Thoracic aorta (tissue), 2 donors: ENCODE measurements around the gene RRP36. TPM values are rescaled to one million over a fixed set of nuclear protein-coding genes. Genes with fewer than 3 reads are reported as not detected.

Source experiments
- ATAC-seq: fragments of 150-250 bp; one replicate; pipeline ENCODE4 v1.8.0; 2017; ENCODE audit warnings: low read depth; ENCODE audit not compliant: insufficient number of reproducible peaks, low FRiP score
- DNase-seq: peaks from one replicate; pipeline ENCODE4 v3.0.0-alpha.2; 2020; ENCODE audit warnings: low spot score
- H3K27ac ChIP-seq, 2 donors: fragments of 200-600 bp; sonication (generic); 1 replicate in 1 of 2; 2 replicates in 1 of 2; pipeline ENCODE4 v1.5.1; 2016; ENCODE audit warnings: mild to moderate bottlenecking in 2 of 2, moderate library complexity in 2 of 2
- H3K27me3 ChIP-seq: fragments of 200-600 bp; sonication (generic); replicated peaks from 2 replicates; pipeline ENCODE4 v1.6.0; 2016; ENCODE audit warnings: mild to moderate bottlenecking; ENCODE audit not compliant: insufficient read depth
- H3K36me3 ChIP-seq: fragments of 200-600 bp; sonication (generic); one replicate; pipeline ENCODE4 v1.5.1; 2016
- H3K4me1 ChIP-seq, 2 donors: fragments of 200-600 bp; sonication (generic); 1 replicate in 1 of 2; 2 replicates in 1 of 2; pipeline versions ENCODE4 v1.5.1 to v1.6.0; 2016; ENCODE audit warnings: low read depth in 2 of 2, mild to moderate bottlenecking in 1 of 2; ENCODE audit not compliant: control insufficient read depth in 1 of 2
- H3K4me3 ChIP-seq: fragments of 200-600 bp; sonication (generic); 2 replicates; pipeline ENCODE4 v1.5.1; 2016; ENCODE audit warnings: mild to moderate bottlenecking
- H3K9me3 ChIP-seq: fragments of 200-600 bp; sonication (generic); 2 replicates; pipeline ENCODE4 v1.5.1; 2016
- total RNA-seq, 2 donors: library from RNA; depleted of rRNA; stranded (reverse); fragments of >200 nt; gene quantifications; one replicate each; pipeline versions ENCODE4 v1.1.0 to v1.2.3, GENCODE V29; 2016
- TF ChIP-seq, protein P1 (sequence below): fragments of 200-600 bp; sonication (generic); IDR thresholded peaks from one replicate; pipeline ENCODE4 v1.5.1; 2019; ENCODE audit warnings: antibody characterized with exemption

The RRP36 gene
- total RNA-seq, 2 donors from 2014 or later: 61.6 to 76.2 TPM

DNA sequence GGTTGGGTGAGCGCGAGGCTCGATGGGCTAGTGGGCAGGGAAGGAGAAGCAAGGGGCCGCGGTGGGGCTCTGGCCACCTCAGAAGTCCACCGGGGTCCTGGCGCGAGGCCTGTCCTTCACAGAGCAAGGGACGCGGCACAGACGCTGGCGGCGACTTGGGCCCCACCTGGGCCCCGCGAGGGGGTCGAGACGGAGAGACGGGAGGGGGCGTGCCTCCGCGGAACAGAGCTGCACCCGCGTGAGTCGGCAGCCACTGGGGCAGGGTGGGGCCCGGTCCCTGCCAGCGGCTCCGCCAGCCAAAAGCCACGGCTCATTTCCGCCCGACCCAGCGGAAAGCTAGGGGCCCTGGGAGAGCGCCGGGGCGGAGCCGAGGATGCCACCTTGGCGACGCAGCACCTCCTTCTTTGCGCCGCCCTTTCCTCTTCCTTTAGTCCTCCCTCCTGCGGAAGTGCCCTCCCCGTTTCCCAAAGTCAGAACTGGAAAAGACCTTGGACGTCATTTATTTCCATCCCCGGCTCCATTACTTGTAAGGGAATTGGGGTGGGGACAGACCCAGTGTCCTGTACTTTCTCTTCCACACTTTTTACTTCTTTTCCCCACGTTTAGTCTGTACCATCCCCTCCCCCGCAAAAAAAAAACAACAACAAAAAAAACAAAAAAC lies 32.3 kb downstream of the RRP36 start, which contains the start of gene CUL7:
Gene CUL7 (minus strand): TSS at position 307 of the 661 bp plus-strand sequence. CDS start 1,063 bp downstream, outside the sequence.
- ATAC-seq: peak; percentile 88
- peak; percentile 80 for DNase-seq
- TF ChIP-seq, protein P1, sequence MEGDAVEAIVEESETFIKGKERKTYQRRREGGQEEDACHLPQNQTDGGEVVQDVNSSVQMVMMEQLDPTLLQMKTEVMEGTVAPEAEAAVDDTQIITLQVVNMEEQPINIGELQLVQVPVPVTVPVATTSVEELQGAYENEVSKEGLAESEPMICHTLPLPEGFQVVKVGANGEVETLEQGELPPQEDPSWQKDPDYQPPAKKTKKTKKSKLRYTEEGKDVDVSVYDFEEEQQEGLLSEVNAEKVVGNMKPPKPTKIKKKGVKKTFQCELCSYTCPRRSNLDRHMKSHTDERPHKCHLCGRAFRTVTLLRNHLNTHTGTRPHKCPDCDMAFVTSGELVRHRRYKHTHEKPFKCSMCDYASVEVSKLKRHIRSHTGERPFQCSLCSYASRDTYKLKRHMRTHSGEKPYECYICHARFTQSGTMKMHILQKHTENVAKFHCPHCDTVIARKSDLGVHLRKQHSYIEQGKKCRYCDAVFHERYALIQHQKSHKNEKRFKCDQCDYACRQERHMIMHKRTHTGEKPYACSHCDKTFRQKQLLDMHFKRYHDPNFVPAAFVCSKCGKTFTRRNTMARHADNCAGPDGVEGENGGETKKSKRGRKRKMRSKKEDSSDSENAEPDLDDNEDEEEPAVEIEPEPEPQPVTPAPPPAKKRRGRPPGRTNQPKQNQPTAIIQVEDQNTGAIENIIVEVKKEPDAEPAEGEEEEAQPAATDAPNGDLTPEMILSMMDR: no peak
- H3K27me3 ChIP-seq: no peaks in the 10 kb centered on the region
- peak within 1 kb of the TSS; percentile 81 to 89 for H3K27ac ChIP-seq
- peaks cover 10 to 34% of the 10 kb centered on the region in 2 donors for H3K4me1 ChIP-seq
- H3K4me3 ChIP-seq: peak within 1 kb of the TSS; percentile 77
- peaks cover 9% of the 10 kb centered on the region for H3K36me3 ChIP-seq
- H3K9me3 ChIP-seq: no peaks in the 10 kb centered on the region

DNA sequence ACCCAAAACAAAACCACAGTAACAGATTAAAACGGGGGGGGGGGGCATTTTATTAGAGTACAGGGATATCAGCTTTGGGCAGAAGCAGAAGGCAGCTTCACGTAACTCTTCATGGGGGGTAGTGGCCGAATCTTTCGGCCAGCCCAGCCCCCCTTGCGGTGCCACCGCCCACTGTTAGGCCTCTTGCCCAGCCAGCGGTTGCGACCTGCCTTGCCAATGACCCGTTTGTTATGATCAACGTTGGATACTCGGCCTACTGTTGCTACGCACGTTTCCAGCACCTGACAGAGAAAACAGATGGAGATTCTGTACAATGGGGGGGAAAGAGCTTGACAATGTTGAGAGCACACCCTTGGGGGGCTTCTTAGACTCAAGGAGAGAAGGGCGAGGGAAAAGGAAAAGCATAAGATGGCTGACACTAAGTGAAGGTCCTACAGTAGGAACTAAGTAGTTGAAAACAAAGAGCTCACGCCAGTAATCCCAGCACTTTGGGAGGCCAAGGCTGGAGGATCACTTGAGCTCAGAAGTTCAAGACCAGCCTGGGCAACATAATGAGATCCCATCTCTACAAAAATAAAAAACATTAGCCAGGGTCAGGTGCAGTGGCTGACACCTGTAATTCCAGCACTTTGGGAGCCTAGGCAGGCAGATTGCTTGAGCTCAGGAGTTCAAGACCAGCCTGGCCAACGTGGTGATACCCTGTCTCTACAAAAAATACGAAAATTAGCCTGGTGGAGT lies 33.0 kb downstream of the RRP36 start:
- H3K4me3 ChIP-seq: peak overlapping the region; percentile 77
- peaks cover 11 to 38% of the 10 kb centered on the region in 2 donors for H3K4me1 ChIP-seq
- TF ChIP-seq, protein P1: no peak
- no peaks in the 10 kb centered on the region for H3K27me3 ChIP-seq
- ATAC-seq (no peak), DNase-seq (no peak)
- H3K27ac ChIP-seq: peak overlapping the region; percentile 81 to 89
- H3K36me3 ChIP-seq: peaks cover 9% of the 10 kb centered on the region
- H3K9me3 ChIP-seq: no peaks in the 10 kb centered on the region

DNA sequence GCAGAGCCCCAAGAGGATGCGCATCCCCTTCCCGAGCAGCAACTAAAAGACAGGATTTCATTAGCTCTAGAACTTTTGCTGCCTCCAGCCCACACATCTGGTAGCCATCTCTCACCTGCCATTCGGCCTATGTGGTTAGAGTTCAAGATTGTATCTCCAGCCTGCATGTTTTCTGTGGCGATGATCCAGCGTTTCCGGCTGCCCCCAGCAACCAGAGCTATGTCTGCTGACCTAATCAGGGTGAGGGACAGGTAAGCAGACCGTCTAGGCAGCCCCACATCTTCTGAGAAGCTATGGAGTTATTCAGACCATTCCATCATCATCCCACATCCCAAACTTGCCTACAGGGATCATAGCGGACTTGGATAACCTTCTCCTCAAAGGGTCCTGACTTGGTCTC lies 34.5 kb downstream of the RRP36 start:
- Histone ChIP-seq H3K27me3 (no peaks in the 10 kb centered on the region), H3K4me3 (no peak overlapping the region), H3K36me3 (peaks cover 5% of the 10 kb centered on the region), H3K4me1 (peaks cover 14 to 50% of the 10 kb centered on the region in 2 donors), H3K27ac (no peak overlapping the region), H3K9me3 (no peaks in the 10 kb centered on the region)
- ATAC-seq: no peak
- TF ChIP-seq, protein P1: no peak
- no peak for DNase-seq

DNA sequence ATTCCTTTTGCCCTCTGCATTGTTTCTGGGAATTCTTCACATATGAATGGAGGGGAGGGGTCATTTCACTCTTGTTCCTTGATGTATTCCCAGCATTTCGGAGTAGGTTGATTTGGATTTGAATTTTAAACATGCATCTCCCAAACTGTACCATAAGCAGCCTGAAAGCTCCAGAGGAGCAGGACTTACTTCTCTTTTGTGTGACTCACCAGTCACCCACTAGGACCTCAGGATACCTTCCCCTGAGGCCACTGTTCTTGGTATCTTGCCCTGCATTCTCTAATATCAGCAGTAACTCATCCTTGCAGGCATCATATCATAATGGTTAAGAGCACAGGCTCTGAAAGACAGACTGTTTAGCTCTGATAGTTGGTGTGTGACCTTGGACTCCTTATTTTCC lies 37.1 kb downstream of the RRP36 start:
- H3K4me1 ChIP-seq: peaks cover 14 to 33% of the 10 kb centered on the region in 2 donors
- DNase-seq (no peak), ATAC-seq (no peak)
- H3K36me3 ChIP-seq: peaks cover 5% of the 10 kb centered on the region
- peak overlapping the region; percentile 73 to 91 for H3K27ac ChIP-seq
- peak overlapping the region; percentile 80 for H3K4me3 ChIP-seq
- H3K27me3 ChIP-seq: no peaks in the 10 kb centered on the region
- no peaks in the 10 kb centered on the region for H3K9me3 ChIP-seq
- TF ChIP-seq, protein P1: no peak
